IPS DF 19.7 (cell line): ENCODE results near the gene HOXA11.

Source experiments
- DNase-seq: peaks from one replicate; pipeline ENCODE4 v3.0.0-alpha.2; 2013; ENCODE audit warnings: low read depth, low spot score

The HOXA11 gene

DNA sequence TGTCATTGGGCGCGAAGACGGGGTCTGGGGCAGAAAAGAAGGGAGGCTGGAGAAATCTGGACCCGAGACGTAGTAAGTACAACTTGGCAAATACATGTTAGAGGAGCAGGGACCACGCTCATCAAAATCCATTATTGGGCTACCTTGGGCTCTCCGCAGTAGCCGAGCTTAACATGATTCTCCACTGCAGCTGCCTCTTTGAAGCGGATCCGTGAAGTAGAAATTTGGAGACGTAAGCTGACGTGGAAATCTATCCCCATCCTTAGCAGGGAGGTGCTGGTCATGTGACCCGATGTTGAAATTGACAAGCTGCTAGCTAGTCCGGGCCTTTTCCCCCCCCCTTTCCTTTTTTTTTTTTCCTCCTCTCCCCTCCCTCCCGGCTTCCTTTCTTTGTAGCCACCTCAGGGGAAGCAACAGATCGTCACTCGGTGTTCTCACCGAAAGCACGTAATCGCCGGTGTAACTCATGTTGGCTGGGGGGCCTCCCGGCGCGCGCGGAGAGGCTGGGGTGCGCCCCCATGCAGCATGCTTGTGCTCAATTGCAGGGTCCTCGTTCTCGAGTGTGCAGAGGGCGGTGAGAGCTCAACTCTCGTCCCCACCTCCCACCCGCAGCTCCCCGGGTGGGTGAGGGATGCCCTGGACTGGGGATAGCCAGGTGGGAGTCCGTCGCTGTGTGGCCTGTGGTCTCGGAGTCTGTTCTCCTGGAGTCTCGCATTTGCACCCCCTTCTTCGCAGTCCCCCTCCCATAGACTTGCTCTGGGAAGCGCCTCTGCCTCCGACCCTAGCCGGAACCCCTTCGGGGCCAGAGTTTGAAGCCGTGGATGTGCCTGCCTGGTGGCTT is at the start of gene HOXA11:
Gene HOXA11, minus strand, starts transcription at position 220 of the 841 bp plus-strand sequence. Its CDS starts 88 bp downstream, at position 132.
- DNase-seq = no peak

DNA sequence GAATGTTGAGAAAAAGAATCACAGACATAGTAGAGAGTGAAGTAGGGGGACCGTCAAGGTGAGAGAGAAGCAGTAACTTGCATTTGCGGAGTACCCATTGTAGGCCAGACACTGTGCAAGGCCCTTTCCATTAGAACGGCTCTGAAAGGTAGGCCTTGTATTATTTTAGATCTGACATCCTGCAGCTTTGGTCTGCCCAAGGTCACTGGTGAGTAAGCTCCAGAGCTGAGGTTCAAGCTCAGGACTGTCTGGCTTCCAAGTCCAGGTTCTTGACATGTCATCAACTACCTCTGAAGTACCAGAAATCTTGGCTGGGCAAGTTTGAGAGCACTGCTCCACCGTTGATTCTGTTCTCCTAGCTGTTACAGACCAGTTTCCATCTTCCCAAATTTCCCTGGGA is 44.4 kb upstream of the HOXA11 start:
- DNase-seq = no peak

- DNase-seq = no peak
These were observed 40.2 kb upstream of the HOXA11 start for GRCh38 chr7:27224983-27225934.

- DNase-seq = no peak
These were observed 39.0 kb upstream of the HOXA11 start for GRCh38 chr7:27223941-27224575.

- DNase-seq = no peak
These were observed 36.3 kb upstream of the HOXA11 start for GRCh38 chr7:27221201-27221797.

GRCh38 chr7:27220440-27220955 is 35.5 kb upstream of the HOXA11 start:
- DNase-seq = no peak

- no peak for DNase-seq
These were observed 34.8 kb upstream of the HOXA11 start for GRCh38 chr7:27219821-27220220.

- no peak for DNase-seq
These were observed 32.9 kb upstream of the HOXA11 start for GRCh38 chr7:27217951-27218350.

DNA sequence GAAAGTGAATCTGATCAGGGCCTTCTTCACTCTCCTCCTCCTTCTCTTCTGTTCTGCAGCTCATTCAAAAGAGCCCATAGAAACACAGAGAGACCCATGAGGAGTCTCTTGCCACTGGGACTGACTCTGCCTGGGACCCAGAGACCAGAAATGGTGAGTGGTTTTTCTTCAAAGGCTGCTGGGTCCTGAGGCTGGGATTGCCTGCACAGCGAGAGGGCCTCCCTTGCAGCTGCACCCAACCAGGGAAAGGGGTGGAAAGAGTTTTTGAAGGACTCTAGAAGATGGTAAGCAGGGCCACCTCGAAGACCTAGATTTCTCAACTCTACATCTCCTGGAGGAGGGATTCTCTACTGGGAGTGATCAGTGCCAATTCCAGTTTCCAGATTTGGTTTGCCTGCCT is 30.3 kb upstream of the HOXA11 start:
- no peak for DNase-seq

- no peak for DNase-seq
These were observed 29.4 kb upstream of the HOXA11 start for GRCh38 chr7:27214239-27214950.

DNA sequence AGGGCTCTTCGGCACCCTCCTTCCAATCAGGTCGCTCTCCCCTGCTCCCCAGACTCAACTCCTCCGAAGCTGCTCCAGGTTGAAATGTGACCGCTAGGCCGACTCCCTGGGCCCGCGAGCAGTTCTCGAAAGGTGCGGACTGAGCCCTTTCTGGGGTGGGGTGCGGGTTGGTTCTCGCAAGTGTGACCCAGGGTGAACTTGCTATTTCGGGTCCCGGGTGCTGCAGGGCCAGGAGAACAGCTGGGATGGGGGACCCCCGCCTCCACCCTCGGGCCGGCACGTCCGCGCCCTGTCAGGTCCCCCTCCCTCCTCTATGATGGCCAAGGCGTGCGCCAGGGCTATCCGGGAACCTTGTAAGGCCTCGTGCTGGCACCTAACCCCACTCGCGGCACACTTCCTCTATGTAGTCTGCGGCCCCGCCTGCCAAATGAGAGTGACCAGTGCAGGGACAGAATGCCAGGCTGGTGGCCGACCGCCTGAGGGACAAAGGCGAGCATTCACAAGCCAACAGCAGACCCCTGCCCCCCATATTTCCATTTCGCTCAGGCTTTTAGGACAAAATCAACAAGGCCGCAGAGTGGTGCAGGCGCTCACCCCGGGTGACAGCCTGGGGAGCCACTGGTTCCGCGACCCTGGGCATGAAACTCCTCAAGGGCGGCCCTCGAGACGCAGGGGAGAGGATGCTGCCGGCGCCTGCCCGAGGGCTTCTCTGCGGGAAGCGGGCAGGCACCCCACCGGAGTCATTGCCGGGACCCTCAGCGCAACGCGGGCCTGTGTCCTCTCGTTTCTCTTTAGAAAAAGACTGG is 28.6 kb upstream of the HOXA11 start:
- no peak for DNase-seq

DNA sequence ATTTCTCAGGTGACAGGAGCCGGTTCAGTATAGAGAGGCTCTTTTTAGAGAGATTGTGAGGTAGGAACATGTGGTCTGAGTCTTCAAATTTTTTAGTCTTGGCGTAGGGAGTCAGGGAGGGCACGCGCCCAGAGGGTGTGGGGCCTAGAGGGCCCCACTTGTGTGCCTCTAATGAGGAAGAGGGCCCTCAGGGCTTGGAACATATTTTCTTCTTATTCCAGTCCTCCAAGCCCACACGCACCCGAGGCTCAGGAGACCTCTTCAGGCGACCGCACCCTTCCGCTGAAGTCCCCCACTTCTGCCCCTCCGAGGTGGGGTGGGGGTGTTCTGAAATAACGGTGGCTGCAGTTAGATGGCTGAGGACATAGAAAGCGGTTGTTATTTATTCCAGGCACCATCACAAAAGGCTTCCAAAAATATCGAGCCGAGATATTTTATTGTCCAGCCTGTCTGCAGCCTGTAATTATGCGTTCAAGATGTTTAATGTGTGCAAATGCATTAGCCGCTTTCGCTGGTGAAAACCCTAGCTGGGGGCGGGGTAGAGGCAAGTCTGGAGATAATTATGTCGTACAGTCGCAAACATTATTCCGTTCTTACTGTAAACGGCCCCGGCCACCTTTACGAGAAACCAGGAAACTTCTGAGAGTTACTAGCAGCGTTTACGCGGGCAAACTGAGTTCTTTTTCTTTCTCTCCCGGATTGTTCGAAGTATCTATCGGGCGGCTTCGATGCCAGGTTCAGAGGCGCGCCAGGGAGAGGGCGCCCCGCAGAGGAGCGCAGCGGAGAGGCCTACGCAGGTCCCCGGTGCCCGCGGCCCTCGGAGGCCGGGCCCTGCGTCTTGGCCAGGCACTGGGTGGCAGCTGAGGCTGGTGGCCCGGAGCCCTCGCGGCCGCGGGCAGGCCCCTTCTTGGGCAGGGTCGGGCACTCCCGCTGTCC is 27.7 kb upstream of the HOXA11 start:
- DNase-seq = no peak

- no peak for DNase-seq
These were observed 26.8 kb upstream of the HOXA11 start for GRCh38 chr7:27211764-27212204.

- DNase-seq = no peak
These were observed 26.0 kb upstream of the HOXA11 start for GRCh38 chr7:27211084-27211446.

- no peak for DNase-seq
These were observed 25.5 kb upstream of the HOXA11 start for GRCh38 chr7:27210441-27211083.

- no peak for DNase-seq
These were observed 25.0 kb upstream of the HOXA11 start for GRCh38 chr7:27209933-27210440.

DNA sequence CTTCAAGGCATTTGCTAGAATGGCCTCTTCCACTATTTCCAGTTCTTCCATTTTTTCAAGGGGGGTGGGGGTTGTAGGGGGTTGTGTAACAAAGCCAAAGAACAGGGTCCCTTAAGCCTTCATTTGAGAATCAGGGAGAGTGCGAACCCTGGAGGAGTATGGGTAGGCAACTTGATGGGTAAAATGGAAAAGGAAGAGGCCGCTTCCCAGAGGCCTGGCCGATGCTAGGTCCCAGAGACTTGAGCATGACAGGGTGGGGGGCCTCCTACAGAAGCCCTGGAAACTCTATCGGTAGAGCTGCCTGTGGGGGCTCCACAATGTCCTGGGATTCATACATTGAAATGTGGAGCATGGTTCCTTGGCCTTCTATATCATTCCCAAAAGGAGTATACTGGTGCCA is 24.0 kb upstream of the HOXA11 start:
- no peak for DNase-seq
